Sigmoid colon (tissue), 7 donors: Measurements from ENCODE around the gene SMC1B. TPM values are rescaled to one million over a fixed set of nuclear protein-coding genes. Genes with fewer than 3 reads are reported as not detected.
A peak's percentile ranks its signal among the peaks of the same experiment; 100 is the strongest.

ENCODE experiments used
- DNase-seq: peaks from one replicate; pipeline ENCODE4 v3.0.0-alpha.2; 2019
- H3K27ac ChIP-seq, 4 donors: fragments of 200-600 bp; sonication (generic); one replicate each; pipeline ENCODE4 v1.5.1; 2016 to 2019; ENCODE audit warnings: mild to moderate bottlenecking in 1 of 4
- H3K27me3 ChIP-seq, 3 donors: fragments of 200-600 bp; sonication (generic); one replicate each; pipeline ENCODE4 v1.5.1; 2019; ENCODE audit warnings: mild to moderate bottlenecking in 1 of 3
- H3K36me3 ChIP-seq, 4 donors: fragments of 200-600 bp; sonication (generic); one replicate each; pipeline ENCODE4 v1.5.1; 2016 to 2019
- H3K4me1 ChIP-seq, 4 donors: fragments of 200-600 bp; sonication (generic); one replicate each; pipeline ENCODE4 v1.5.1; 2017 to 2019
- H3K4me3 ChIP-seq, 4 donors: fragments of 200-600 bp; sonication (generic); one replicate each; pipeline ENCODE4 v1.5.1; 2017 to 2019; ENCODE audit warnings: mild to moderate bottlenecking in 2 of 4, moderate library complexity in 1 of 4
- H3K9me3 ChIP-seq, 4 donors: fragments of 200-600 bp in 3 of 4; sonication (generic) in 3 of 4; one replicate each; pipeline versions ENCODE4 v1.5.1 to v1.6.1; 2013 to 2019
- CTCF ChIP-seq, 4 experiments: fragments of 450-650 bp in 3 of 4; fragments of 200-600 bp in 1 of 4; IDR thresholded peaks; one replicate each; pipeline ENCODE4 v1.5.1; 2016 to 2019; ENCODE audit warnings: antibody characterized with exemption in 4 of 4, mild to moderate bottlenecking in 3 of 4, moderate library complexity in 2 of 4
- EP300 ChIP-seq, 4 donors: sonication (generic); formaldehyde crosslinking; IDR thresholded peaks; one replicate each; pipeline ENCODE4 v1.6.1; 2017; ENCODE audit warnings: antibody characterized with exemption in 4 of 4
- POLR2A ChIP-seq, 2 donors: fragments of 450-650 bp; IDR thresholded peaks; one replicate each; pipeline ENCODE4 v1.6.1; 2016; ENCODE audit warnings: antibody characterized with exemption in 2 of 2, mild to moderate bottlenecking in 2 of 2, moderate library complexity in 2 of 2
- POLR2AphosphoS5 ChIP-seq, 4 donors: sonication (generic); formaldehyde crosslinking; IDR thresholded peaks; one replicate each; pipeline ENCODE4 v1.6.1; 2017; ENCODE audit warnings: antibody characterized with exemption in 4 of 4
- WGBS, 2 donors: extraction: QIAGEN DNeasy Blood & Tissue Kit; methylation state at CpG; one replicate each; pipeline ENCODE4 v1.1.7; 2013; 5-methylcytosine and 5-hydroxymethylcytosine counted together
- intact Hi-C: fragments of 100-400 bp; cut with DNase I; formaldehyde crosslinking; loops from one replicate; pipeline ENCODE4 v1.15.1; 2023
- polyA plus RNA-seq, 3 donors: library from polyadenylated mRNA; stranded (reverse); fragments of 200-250 nt; gene quantifications; one replicate each; pipeline ENCODE4 v1.2.3, GENCODE V29; 2013
- total RNA-seq, 4 donors: library from RNA; depleted of rRNA; stranded (reverse); fragments of >200 nt; gene quantifications; one replicate each; pipeline ENCODE4 v1.1.0, GENCODE V29; 2016
- donor health status: healthy with polysubstance abuse.
- donor health status: Bipolar disorder and iron deficiency.
- donor health status: healthy.

Gene SMC1B
- total and polyA plus RNA-seq, 7 donors: 0.07 TPM; not detected in 6

- 43 to 69% methylated on average over 8 of the region's 8 CpGs for WGBS, 2 donors
- no peaks in the 10 kb centered on the region for H3K9me3 ChIP-seq
- TF ChIP-seq CTCF (IDR thresholded peaks at IDR 0.05): no peak
- no peak for TF ChIP-seq POLR2A (IDR thresholded peaks at IDR 0.05)
- no peak for TF ChIP-seq POLR2AphosphoS5 (IDR thresholded peaks at IDR 0.05)
- no peak for TF ChIP-seq EP300 (IDR thresholded peaks at IDR 0.05)
Measured at GRCh38 chr22:45314054-45314721, 99.2 kb downstream of the SMC1B start.

DNA sequence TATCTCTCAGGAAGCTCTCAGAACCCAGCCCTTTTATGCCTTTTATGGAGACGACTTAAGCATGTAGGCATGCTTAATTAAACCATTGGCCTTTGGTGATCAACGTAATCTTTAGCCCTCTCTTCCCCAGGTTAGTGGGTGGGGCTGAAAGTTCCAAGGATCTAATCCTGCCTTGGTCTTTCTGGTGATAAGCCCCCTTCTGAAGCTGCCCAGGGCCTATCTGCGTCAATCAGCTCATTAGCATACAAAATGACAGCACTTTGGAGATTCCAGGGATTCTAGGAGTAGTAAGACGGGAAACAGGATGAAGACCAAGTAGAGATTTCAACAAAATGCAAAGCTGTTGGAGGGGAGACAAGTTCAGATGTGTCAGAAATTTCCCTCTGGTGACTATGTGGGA lies 100.5 kb downstream of the SMC1B start:
- WGBS, 2 donors: 65 to 77% methylated on average over 4 of the region's 4 CpGs
- H3K36me3 ChIP-seq: no peaks in the 10 kb centered on the region
- no peaks in the 10 kb centered on the region for H3K27me3 ChIP-seq
- DNase-seq: no peak
- no peak for TF ChIP-seq POLR2A (IDR thresholded peaks at IDR 0.05)
- no peak for TF ChIP-seq POLR2AphosphoS5 (IDR thresholded peaks at IDR 0.05)
- TF ChIP-seq EP300 (IDR thresholded peaks at IDR 0.05): no peak
- TF ChIP-seq CTCF (IDR thresholded peaks at IDR 0.05): no peak
- no peak overlapping the region for H3K27ac ChIP-seq
- no peak overlapping the region for H3K4me3 ChIP-seq
- no peaks in the 10 kb centered on the region for H3K9me3 ChIP-seq
- peaks cover 0 to 31% (median 27%) of the 10 kb centered on the region in 4 donors for H3K4me1 ChIP-seq
- intact Hi-C loops: loop anchor here (5.0 kb wide), 1 partner anchor 124 kb away; no protein-coding TSS in a partner anchor

More at GRCh38 chr22:45314054-45314721, 99.2 kb downstream of the SMC1B start:
- H3K27me3 ChIP-seq: no peaks in the 10 kb centered on the region
- peaks cover 0 to 40% (median 35%) of the 10 kb centered on the region in 4 donors for H3K4me1 ChIP-seq
- no peak overlapping the region for H3K27ac ChIP-seq
- no peak for DNase-seq
- no peaks in the 10 kb centered on the region for H3K36me3 ChIP-seq
- no peak overlapping the region for H3K4me3 ChIP-seq
- intact Hi-C loops: loop anchor here (5.0 kb wide), 1 partner anchor 123 kb away; no protein-coding TSS in a partner anchor

- H3K27ac ChIP-seq: no peak overlapping the region
- WGBS, 2 donors: 89 to 91% methylated on average over 8 of the region's 8 CpGs
- TF ChIP-seq POLR2A (IDR thresholded peaks at IDR 0.05) (no peak), POLR2AphosphoS5 (IDR thresholded peaks at IDR 0.05) (no peak), EP300 (IDR thresholded peaks at IDR 0.05) (no peak), CTCF (IDR thresholded peaks at IDR 0.05) (no peak)
- DNase-seq: no peak
- H3K27me3 ChIP-seq: no peaks in the 10 kb centered on the region
- H3K4me3 ChIP-seq: no peak overlapping the region
- H3K4me1 ChIP-seq: peaks cover 0 to 27% (median 22%) of the 10 kb centered on the region in 4 donors
- intact Hi-C loops: loop anchor here (5.0 kb wide), 1 partner anchor 125 kb away; no protein-coding TSS in a partner anchor
- no peaks in the 10 kb centered on the region for H3K36me3 ChIP-seq
- H3K9me3 ChIP-seq: no peaks in the 10 kb centered on the region
Measured at GRCh38 chr22:45312415-45312814, 101.0 kb downstream of the SMC1B start.

DNA sequence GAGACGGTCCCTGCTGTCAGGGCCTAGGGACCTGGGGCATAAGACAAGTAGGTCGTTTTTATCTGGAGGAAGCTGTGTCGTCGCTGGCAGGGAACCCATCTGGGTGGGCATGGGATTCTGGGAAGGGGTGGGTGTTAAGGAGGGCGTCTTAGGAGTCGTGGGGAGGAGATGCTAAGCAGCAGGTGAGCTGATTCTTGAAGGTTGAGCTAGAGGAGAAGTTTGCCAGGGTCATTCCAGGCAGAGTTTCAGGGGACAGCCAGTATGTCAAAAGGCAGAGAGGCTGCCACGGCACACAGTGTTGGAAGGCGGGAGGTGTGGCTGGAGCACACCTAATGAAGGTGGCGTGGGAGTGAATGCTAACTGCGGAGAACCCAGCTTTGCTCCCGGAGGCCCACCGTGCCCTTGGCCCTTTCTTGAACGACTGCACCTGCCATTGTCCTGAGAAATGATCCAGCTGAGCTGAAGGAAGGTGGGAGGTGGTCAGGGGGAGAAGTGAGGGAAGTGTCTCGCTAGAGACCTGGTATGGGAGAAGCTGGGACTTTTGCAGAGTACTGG lies 102.3 kb downstream of the SMC1B start:
- Histone ChIP-seq H3K4me1 (peaks cover 0 to 20% (median 20%) of the 10 kb centered on the region in 4 donors), H3K27me3 (no peaks in the 10 kb centered on the region), H3K4me3 (peak overlapping the region; percentile 84 to 97 (median 95)), H3K9me3 (no peaks in the 10 kb centered on the region), H3K27ac (peak overlapping the region; percentile 83 to 90 (median 86)), H3K36me3 (no peaks in the 10 kb centered on the region)
- no peak for DNase-seq
- intact Hi-C loops: loop anchor here (5.0 kb wide), 1 partner anchor 126 kb away; no protein-coding TSS in a partner anchor
- 59% methylated on average over 14 of the region's 14 CpGs for WGBS, 2 donors
- TF ChIP-seq EP300 (IDR thresholded peaks at IDR 0.05) (no peak), POLR2A (IDR thresholded peaks at IDR 0.05) (no peak), POLR2AphosphoS5 (IDR thresholded peaks at IDR 0.05) (no peak), CTCF (IDR thresholded peaks at IDR 0.05) (no peak)
